Activated T-cell treated with anti-CD3 and anti-CD28 coated beads for 4 hours (primary cell): ENCODE data around the gene DSTN.

ENCODE experiments used
- DNase-seq: peaks from one replicate; pipeline ENCODE4 v3.0.0-alpha.2; 2020

The DSTN gene

DNA sequence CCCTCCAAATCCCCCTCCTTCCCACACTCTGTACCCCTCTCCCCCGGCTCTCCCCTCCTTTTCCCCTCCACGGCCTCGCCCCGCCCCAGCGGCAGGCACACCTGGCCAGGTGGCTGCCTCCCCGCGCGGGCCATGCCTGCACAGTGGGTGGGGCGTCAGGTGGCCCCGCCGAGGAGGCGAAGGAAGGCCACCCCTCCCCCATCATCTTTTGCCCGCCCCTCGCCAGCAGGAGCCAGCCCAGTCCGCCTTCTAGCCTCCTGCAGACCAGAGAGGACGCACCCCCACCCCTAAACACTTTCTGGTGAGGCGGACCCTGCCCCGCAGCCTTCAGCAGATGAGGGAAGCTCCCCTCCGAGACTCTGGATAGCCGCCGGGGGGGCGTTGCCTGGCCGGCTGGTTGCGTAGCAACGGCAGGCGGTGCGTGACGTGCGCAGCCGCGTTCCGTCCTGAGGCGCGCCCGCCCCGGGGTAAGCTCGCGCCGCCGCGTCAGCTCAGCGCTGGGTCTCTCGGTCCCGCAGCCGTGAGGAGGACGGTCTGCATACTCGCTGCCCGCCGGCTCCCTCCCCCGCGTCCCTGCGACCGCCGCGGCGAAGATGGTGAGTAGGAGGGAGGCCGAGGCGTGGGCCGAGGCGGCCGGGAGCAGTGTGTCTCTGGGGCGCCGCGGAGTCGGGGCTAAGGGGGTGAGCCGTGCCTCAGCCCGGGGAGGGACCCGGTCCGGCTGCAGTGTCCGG, at the start of gene DSTN:
DSTN (plus strand) TSS at position 460 of the 731 bp plus-strand sequence; CDS start at position 594, 134 bp downstream.
- peak; percentile 77 for DNase-seq

DNA sequence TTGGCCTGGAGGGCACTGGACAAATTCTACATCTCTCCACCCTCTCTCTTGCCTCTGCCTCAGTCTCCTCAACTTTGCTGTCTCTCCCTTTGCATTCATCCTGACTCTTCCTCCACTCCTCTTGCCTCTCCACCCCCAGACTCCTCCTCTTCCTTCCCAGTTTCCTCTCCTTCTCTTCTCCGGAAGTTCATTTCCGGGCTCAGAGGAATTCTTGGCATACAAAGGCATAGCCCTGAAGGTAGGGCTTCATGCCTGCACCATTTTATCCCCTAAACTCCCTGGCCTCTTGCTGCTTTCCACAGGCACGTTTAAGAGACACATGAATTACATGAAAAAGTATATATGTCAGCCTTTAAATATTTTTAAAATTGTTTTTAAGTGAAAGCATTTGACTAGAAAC, 49.3 kb upstream of the DSTN start:
- DNase-seq = no peak

DNA sequence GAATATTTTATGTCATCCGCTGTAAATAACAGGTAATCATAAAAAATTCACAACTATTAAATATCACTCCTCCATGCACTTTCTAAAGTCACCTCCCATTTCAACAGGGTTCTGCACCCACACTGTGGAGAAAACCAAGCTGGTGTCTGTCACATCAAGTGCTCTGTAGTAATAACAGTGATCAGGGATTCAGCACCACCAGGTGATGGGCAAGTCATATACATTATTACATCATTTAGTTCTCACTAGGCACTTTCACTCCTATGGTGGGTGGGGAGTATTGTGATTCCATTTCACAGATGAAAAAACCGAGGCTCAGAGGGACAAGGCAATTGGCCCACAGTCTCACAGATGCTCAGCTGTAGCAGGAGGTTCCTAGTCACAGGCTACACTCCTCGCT, 47.3 kb upstream of the DSTN start:
- no peak for DNase-seq

DNA sequence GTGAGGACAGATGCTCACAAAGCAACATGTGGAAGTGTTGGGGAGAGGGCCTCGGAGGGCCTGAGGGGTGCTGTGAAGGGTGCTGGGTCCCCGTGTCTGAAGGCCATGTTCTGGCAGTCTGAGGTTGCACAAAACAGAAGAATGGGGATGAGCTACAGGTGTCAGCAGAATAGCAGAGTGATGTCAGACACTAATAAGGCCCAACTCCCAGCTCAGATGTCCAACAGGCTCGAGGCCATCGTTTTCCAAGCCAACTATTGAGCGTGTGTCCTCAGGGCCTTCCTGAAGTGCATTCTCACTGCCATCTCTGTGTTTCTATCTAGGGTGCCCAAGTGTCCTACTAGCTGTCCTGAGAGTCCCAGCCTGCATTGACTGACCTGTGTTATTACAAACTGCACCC, 46.5 kb upstream of the DSTN start:
- DNase-seq = no peak

DNA sequence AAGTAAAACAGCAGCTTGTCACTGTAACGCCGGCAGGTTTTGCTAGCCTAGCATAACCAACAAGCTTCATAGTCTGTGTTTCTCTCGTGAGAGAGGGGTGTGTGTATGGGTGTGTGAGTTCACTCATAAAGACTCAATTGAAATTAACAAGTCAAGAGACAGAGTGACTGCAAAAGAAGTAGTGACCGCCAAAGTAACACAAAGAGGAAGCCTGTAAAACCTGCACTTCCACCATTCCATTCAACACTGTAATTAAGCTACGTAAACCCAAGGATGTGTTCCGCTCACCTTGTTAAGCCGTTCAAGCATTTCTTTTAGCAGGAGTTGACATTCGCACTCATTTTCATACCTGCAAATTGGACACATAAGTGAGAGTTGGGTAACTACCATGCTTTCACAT, 45.3 kb upstream of the DSTN start:
- no peak for DNase-seq

DNA sequence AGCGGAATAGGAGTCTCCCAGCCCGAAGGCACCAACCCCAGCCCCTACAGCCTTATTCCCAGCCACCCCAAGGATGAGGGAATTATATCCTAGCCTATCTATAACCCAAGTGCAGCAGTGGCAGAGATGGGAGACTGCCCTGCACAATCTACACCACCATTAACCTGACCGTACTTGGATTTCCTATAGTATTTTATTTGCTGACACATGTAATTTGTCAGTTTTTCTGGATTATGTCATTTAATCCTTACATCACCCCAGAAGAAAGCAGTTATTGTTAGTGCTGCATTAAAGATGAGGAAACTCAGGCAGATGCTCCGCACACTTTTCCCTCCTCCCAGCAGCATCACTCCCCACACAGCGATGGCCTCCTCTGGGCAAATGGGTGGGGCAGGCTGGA, 44.7 kb upstream of the DSTN start:
- no peak for DNase-seq

DNA sequence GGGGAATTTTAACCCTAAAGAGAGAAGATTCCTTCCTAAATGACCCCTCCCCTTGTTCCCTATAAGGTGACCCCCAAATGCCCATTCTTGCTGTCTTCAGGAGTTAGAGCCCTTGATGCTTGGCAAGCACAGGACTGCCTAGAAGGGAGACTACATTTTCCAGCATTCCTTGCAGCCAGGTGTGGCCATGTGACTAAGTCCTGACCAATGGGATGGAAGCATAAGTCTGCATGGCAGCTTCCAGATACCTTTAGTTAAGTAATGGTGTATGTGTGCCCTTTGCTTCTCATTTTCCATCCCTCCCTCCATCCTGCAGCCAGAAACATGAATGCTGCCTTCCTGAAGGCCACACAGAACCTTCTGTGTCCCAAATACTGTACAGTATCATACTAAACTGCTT, 44.2 kb upstream of the DSTN start:
- DNase-seq = no peak

DNA sequence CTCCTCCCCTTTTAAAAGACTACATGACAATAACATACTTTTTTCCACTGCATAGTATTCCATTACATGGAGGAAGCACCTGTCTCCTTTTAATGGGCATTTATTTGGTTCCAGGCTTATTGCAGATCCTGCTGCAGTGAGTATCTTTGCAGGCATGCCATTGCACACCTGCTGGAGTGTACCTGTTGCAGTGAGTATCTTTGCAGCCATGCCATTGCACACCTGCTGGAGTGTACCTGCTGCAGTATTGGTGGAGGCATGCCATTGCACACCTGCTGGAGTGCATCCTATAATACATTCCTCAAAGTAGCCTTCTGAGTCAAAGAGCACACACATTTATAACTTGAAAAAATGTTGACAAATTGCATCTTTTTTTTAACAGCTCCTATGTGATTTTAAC, 40.3 kb upstream of the DSTN start:
- no peak for DNase-seq

DNA sequence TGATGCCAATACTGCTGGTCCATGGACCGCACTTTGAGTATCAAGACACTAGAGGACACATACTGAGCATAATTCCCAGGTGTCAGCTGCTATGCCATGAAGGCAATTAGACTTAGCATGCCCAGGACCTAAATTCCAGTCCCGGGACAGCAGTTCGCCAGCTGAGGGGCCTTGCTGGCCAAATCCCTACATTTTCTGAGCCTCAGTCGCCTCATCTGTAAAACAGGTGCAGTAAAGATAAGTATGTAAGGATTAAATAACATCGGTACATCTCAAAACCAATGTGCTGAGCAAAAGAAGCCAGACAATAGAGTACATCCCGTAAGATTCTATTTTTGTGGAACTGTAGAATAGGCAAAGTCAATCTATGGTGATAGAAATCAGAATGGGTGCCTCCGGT, 39.7 kb upstream of the DSTN start:
- DNase-seq = no peak

DNA sequence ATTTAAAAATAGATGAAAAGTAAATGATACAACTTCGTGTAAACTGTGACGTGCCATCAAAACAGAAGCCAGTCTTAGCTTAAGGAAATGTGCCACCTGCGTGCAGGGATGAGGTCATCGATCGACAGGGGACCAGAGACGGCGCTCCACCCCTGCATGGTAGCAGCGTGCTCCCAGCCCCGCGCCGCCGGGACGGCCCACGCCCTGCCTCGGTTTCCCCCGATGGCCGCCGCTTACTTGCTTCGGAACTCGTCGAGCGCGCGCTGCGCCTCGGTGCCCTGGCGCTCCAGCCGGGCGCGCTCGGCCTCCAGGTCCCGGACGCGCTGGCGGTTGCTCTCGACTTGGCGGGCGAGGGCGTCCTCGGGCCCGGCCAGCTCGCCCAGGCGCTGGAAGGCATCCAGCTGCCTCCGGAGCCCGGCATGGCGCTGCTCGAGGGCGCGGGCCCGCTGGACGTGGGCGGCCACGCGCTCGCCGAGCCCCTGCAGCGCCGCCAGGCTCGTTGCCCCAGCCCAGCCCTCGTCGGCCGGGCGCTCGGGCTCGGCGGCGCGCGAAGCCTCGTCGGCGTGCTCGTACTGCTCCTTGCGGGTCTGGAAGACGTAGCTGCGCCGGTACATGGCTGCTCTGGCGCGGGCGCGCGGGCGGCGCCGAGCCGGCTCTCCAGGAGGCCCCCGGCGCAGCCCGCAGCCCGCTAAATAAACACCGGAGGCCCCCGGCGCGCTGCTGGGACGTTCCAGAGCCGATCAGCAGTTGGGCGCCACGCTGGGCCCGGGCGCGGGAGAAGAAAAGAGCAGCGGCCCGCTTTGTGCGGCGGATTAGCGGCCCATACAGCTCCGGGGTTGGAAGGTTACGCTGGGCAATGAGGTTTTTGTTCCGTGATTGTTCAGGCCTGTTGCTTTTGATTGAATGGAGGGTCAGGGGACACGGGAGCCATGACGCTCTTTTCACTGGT, 38.9 kb upstream of the DSTN start, which contains the start of gene BFSP1:
BFSP1 (minus strand) TSS at position 664 of the 949 bp plus-strand sequence; CDS start at position 614, 50 bp downstream.
- peak; percentile 24 for DNase-seq

DNA sequence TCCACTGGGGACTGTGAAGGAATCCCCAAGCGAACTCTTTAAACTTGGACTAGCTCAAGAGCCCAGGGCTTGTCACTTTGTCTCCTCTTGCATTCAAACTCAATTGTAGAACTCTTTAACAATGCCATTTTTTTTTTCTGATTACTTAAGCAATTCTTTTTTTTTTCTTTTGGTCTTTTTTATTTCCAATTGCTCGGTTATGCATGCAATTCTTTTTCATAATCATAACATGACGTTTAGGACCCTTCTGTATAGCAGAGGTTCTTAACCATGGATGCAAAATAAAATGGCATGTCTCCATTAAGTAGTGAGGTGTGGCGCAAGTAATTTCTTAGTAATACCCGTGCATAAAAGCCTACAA, 38.2 kb upstream of the DSTN start:
- no peak for DNase-seq

DNA sequence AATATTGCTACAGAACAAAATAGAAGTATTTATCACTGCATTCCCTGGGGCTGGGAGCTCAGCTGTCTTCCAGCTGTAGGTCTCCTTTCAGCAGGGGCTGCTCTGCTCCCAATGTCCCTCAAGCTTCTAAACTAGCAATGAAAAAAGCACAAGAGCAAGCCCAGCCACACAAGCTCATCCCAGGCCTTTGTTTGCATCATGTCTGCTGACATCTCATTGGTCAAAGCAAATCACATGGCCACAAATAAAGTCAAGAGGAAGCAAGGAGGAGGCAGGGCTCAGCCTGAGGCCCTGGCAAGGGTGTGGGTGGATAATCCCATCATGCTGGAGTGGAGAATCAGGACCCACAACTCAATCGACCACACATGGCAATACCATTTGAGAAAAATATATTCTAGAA, 36.5 kb upstream of the DSTN start:
- DNase-seq = no peak

DNA sequence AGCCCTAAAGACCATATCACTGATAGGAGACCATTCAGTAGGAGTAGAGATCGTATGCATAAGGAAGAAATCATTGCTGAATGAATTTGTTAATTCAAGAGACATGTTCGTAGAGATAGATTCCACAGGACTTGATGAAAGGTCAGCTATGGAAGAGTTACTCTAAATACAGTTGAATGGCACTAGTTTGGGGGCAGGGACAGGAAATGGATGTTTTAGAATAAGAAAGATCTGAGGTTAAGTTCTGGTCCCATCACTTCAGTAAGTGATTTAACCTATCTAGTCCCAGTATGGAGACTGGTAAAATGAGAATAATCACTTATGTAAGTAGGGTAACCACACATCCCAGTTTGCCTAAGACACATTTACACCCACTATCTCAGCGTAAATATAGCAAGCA, 35.8 kb upstream of the DSTN start:
- no peak for DNase-seq

DNA sequence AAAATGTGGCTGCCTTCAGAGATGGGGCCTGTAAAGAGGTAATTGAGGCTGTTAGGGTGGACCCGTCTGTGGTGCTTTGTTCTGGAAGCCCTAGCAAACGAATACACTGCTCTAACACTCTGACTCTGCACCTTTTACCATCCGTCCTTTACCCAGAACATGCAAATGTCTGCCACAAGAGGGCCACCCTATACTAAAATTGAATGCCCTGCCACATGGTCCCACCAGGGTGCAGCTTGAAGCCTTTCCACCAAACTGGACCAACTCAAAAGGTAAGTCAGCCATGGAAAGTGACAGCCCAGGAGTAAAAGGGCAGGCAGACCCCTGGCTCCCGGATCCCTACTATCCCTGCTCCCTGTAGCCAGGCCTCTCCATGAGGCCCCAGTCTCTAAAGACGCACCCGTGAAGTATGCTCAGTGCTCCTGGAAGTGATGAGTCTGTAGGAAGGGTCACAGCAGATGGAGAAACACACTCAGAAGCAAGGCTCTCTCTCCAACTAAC, 32.9 kb upstream of the DSTN start:
- DNase-seq = peak; percentile 48

DNA sequence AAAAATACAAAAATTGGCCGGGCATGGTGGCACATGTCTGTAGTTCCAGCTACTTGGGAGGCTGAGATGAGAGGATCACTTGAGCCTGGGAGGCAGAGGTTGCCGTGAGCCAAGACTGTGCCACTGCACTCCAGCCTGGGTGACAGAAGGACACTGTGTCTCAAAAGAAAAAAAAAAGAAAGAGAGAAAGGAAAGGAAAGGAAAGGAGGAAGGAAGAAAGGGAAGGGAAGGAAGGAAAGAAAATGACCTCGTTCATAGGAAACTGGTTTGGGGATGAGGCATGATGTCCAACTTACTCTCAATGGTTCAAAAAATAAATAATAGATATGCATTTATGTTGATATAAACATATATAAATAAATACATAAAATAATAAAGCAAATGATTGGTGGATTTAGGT, 31.9 kb upstream of the DSTN start:
- no peak for DNase-seq

DNA sequence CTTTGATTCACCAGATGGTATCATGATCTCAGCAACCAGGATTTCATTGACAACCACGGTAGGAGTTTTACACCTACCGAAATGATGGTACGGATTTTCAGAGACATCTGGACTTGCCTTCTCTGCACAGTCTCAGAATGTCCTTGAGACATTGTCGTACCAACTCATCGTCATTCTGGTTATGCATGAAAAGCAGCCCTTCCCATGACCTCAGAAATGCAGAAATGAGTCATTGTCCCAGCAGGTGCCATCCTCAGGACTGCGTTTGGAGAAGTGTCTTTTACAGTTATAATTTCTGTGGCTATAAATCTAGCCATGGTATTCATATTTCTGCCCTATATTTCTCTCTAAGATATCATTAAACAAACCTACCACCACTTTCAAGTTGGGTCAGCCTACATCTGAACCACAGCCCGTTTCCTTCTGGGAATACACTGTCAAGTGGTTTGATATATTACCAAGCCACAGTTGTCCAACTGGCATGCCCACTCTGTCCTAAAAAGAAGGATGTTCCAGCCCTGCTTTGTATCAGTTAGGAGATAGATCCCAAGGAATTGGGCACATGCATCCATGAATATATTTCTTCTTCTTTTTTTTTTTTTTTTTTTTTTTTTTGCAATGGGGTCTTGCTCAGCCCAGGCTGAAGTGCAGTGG, 31.2 kb upstream of the DSTN start:
- no peak for DNase-seq

DNA sequence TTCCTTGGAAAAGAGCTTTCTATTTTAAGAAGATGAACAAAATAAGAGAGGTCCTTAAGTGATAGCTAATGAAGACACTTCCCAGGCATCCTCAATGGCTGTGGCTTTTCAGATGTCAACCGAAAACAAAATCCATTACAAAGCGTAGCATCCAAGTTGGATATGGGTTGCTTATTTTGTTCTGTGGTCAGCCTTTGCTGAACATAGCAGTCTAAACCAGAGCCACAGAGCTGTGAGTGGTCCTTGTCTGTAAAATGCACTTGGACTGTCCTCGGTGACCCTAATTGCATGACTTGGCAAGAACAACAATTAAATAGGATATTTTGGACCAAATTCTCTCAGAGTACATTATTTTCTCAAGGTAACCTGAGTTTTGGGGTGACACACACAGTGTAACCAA, 28.3 kb upstream of the DSTN start:
- DNase-seq = no peak

DNA sequence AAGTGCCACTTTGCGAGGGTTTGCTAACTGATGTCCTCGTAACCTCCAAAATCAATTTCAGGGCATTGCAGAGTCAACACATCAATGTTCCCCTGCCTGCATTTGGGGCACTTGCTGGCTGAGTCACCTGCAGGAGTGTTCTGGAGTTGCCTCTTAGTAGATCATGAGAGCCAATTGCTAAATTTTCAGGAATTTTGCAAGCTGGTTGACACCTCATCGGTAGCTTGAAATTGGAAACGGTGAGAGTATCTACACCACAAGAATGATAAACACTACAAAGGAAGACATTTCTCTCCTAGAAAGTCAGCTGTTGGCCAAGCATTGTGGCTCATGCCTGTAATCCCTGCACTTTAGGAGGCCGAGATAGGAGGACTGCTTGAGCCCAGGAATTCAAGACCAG, 27.9 kb upstream of the DSTN start:
- no peak for DNase-seq

DNA sequence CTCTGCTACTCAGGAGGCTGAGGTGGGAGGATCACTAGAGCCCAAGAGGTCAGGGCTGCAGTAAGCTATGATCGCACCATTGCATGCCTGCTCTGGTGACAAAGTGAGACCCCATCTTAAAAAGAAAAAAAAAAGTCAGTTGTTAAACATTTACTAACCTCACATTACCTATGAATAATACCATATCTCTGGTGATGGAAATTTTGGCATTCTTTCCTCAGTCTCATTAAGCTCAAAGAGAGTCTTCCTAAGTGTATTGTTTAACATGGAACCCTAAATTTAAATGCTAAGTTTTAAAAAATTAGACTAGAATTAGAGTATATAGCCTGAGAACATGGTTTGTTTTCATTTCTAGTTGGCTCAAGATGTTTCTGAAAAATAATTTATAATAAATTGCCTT, 27.4 kb upstream of the DSTN start:
- DNase-seq = no peak

DNA sequence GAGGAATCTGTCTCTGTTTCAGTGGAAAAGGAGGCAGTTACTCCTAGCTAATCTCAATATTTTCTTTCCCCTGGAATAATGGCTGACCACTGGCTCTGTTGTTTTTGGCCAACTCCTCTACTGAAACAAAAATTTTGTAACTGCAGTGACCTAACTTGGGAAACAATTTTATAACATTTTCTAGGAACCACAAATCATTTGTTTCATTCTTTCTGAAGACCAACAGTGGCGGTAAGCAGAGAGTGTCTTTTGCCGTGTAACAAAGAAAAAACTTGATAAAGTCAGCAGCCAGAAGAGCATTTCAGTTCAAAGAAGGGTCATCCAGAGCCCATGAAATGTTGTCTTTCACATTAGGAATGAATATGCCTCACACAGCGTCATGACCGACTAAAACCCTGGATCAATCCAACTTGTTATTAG, 26.9 kb upstream of the DSTN start:
- no peak for DNase-seq

DNA sequence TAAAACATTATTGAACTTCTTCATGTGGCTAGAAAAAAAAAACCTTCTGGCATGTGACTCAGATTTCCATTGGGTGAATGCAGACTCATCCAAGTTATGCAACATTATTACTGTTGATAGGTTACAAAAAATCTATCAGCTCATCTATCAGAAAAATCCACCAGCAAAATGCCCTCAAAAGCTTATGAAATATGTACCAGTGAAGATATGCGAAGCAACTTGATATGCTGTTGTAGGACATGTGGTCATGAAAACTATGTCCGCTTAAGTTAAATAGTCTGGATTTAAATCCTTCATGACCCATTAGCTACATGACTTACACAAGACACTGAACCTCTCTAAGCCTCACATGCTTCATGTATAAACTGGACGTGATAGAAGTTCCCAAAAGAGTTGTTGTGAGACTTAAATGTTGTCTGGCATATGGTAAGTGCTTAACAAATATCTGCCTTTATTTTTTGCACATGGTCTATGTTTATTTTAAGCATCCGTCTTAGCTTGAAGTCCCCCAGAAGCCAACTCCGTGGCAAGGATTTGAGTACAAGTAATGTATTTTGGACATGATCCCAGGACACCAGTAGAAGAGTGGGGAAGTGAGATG, 26.2 kb upstream of the DSTN start:
- no peak for DNase-seq

DNA sequence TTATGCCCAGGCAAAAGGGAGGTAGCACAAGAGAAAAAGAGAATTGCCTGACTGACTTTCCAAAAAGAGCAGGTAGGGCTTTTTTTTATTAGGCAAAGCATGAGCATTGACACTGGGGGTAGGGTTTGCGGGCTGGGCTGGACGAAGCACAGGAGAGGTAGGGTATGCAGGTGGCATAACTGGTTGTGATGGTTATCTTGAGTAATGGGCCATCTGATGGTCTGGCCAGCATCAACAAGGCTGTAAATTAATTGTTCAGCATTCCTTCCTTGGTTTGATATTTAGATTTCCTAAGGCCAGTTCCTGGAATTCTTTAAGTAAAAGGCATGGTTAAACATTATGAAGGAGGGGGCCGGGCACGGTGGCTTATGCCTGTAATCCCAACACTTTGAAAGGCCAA, 24.7 kb upstream of the DSTN start:
- no peak for DNase-seq

DNA sequence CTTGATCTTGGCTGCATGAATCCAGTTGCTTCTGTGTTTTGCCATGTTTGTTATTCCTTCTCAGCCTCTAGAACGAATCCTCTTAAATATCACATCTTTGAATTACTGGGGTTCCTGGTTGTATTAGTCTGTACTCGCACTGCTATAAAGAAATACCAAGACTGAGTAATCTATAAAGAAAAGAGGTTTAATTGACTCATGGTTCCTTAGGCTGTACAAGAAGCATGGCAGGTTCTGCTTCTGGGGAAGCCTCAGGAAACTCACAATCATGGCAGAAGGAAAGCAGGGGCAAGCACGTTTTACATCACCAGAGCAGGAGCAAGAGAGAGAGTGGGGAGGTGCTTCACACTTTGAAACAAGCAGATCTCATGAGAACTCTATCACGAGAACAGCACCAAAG, 20.7 kb upstream of the DSTN start:
- DNase-seq = no peak
